ENCODE results near the gene UTS2.

The UTS2 gene

DNA sequence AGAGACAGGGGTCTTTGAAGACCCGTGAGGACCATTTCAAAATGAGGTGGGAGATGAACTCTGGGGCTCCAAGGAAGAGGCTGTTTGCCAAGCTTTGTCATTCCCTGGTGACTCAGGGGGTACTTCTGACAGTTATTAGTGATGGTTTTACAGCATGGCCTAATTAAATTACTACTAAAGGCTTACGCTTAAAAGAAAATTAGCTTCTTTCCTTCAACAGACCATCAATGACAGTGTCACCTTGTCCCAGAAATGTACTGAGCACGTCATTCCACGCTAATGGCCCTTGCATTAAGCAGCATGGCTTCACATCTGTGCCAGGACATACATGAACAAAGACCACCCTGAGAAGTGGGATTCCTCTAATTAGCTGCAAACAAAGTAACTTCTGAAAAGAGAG lies 5.1 kb upstream of the UTS2 start:
- Histone ChIP-seq H3K9me3 (ENCODE audit: low read depth, low read length) (no peaks in the 10 kb centered on the region), H3K36me3 (ENCODE audit: insufficient read depth, low read length) (no peaks in the 10 kb centered on the region), H3K4me3 (no peak overlapping the region), H3K27ac (no peak overlapping the region), H3K9ac (ENCODE audit: insufficient read length) (no peak overlapping the region)
- no peak; the same call in 1 of the 2 replicates for TF ChIP-seq POLR2AphosphoS5 (IDR thresholded peaks at IDR 0.05; ENCODE audit: borderline replicate concordance, low read depth, low read length)
- no peak for TF ChIP-seq EZH2 (IDR thresholded peaks at IDR 0.05)
- no peak for TF ChIP-seq FOXP2 (optimal IDR thresholded peaks at IDR 0.05; ENCODE audit: control extremely low read depth, extremely low read length, insufficient read depth)
- DNase-seq (ENCODE audit: low read depth, low spot score) = peak; percentile 28

DNA sequence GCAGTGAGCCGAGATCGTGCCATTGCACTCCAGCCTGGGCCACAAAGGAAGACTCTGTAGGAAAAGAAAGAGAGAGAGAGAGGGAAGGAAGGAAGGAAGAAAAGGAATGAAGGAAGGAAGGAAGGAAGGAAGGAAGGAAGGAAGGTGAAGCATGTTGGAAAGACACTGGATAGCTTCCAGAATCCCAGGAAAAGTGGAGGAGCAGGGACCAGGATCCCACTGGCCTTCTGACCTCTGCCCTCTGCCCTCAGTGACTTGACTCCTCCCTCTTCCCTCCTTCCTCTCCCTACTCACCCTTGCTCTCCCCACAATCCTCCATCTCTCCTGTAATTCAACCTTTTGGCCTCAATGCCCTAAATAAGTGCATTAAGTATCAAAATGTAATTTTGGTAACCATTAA lies 4.1 kb upstream of the UTS2 start:
- DNase-seq (ENCODE audit: low read depth, low spot score) = peak; percentile 60
- Histone ChIP-seq H3K9me3 (ENCODE audit: low read depth, low read length) (no peaks in the 10 kb centered on the region), H3K36me3 (ENCODE audit: insufficient read depth, low read length) (no peaks in the 10 kb centered on the region), H3K4me3 (no peak overlapping the region), H3K27ac (no peak overlapping the region), H3K9ac (ENCODE audit: insufficient read length) (no peak overlapping the region)
- no peak for TF ChIP-seq FOXP2 (optimal IDR thresholded peaks at IDR 0.05; ENCODE audit: control extremely low read depth, extremely low read length, insufficient read depth)
- peak; percentile 27; the same call in 1 of the 2 replicates for TF ChIP-seq POLR2AphosphoS5 (IDR thresholded peaks at IDR 0.05; ENCODE audit: borderline replicate concordance, low read depth, low read length)

DNA sequence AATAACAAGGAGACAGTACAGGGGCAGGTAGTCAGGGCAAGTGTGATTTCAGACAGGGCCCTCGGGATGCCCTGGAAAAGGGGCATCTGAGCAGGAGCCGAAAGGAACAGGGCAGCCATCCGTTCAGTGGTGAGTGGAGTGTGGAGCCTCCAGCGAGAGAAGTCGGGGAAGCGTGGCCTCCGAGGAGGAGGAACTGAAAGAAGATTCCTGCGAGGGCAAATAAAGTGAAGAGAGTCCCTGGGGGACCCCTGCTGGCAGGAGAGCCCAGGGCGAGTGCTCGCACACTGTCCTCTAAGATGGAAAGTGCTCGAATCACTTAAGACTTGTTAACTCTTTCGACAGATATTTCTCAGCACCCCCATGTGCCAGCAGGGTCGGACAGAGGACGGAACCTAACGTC lies 3.5 kb upstream of the UTS2 start:
- H3K27ac ChIP-seq = peak overlapping the region; percentile 75
- no peaks in the 10 kb centered on the region for H3K36me3 ChIP-seq (ENCODE audit: insufficient read depth, low read length)
- H3K9me3 ChIP-seq (ENCODE audit: low read depth, low read length) = no peaks in the 10 kb centered on the region
- TF ChIP-seq POLR2AphosphoS5 (IDR thresholded peaks at IDR 0.05; ENCODE audit: borderline replicate concordance, low read depth, low read length) (no peak), EZH2 (IDR thresholded peaks at IDR 0.05) (no peak), FOXP2 (optimal IDR thresholded peaks at IDR 0.05; ENCODE audit: control extremely low read depth, extremely low read length, insufficient read depth) (no peak)
- DNase-seq (ENCODE audit: low read depth, low spot score) = peak; percentile 24
- peak overlapping the region; percentile 25 for H3K9ac ChIP-seq (ENCODE audit: insufficient read length)
- H3K4me3 ChIP-seq = peak overlapping the region; percentile 56

DNA sequence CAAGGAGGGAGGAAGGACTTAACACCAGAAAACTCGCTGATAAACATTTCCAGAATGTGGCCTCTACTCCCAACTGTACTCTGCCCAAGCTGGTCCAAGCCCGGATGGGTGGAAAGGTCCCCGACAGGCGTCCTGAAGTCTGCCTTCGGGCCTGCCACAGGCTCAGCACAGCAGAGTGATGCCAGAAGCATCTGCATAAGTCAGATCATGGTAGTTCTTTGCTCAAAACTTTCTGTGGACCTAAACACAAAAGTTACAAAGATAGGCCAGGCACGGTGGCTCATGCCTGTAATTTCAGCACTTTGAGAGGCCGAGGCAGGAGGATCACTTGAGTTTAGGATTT lies 790 bp upstream of the UTS2 start:
- H3K27ac ChIP-seq = peak overlapping the region; percentile 8; the same call in 1 of the 2 replicates
- H3K9ac ChIP-seq (ENCODE audit: insufficient read length) = no peak overlapping the region
- DNase-seq (ENCODE audit: low read depth, low spot score) = no peak
- no peaks in the 10 kb centered on the region for H3K36me3 ChIP-seq (ENCODE audit: insufficient read depth, low read length)
- no peak overlapping the region for H3K4me3 ChIP-seq
- no peaks in the 10 kb centered on the region for H3K9me3 ChIP-seq (ENCODE audit: low read depth, low read length)
- TF ChIP-seq POLR2AphosphoS5 (IDR thresholded peaks at IDR 0.05; ENCODE audit: borderline replicate concordance, low read depth, low read length) (no peak), EZH2 (IDR thresholded peaks at IDR 0.05) (no peak), FOXP2 (optimal IDR thresholded peaks at IDR 0.05; ENCODE audit: control extremely low read depth, extremely low read length, insufficient read depth) (no peak)

DNA sequence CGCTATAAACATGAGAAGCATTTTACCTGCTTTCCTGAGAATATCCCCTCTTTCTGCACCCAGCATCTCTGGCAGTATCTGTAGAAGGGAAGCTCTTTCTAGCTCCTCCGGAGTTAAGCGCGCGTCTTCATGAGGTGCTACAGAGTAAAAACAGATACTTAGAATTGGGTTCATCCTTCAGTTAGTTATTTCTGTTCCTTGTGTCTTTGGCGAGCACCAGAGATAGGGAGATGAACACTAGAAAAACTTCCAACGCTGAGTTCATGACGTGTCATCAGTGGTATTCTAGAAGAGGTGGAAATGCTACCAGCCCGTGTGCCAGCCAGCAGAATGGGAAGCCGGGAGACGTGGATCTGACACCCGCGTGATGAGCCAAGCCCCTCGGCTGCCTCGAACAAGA lies 2.1 kb downstream of the UTS2 start:
- no peak for TF ChIP-seq FOXP2 (optimal IDR thresholded peaks at IDR 0.05; ENCODE audit: control extremely low read depth, extremely low read length, insufficient read depth)
- no peak for TF ChIP-seq POLR2AphosphoS5 (IDR thresholded peaks at IDR 0.05; ENCODE audit: borderline replicate concordance, low read depth, low read length)
- no peak for TF ChIP-seq EZH2 (IDR thresholded peaks at IDR 0.05)
- Histone ChIP-seq H3K36me3 (ENCODE audit: insufficient read depth, low read length) (no peaks in the 10 kb centered on the region), H3K9me3 (ENCODE audit: low read depth, low read length) (no peaks in the 10 kb centered on the region), H3K9ac (ENCODE audit: insufficient read length) (no peak overlapping the region), H3K4me3 (no peak overlapping the region), H3K27ac (no peak overlapping the region)
- DNase-seq (ENCODE audit: low read depth, low spot score) = no peak

DNA sequence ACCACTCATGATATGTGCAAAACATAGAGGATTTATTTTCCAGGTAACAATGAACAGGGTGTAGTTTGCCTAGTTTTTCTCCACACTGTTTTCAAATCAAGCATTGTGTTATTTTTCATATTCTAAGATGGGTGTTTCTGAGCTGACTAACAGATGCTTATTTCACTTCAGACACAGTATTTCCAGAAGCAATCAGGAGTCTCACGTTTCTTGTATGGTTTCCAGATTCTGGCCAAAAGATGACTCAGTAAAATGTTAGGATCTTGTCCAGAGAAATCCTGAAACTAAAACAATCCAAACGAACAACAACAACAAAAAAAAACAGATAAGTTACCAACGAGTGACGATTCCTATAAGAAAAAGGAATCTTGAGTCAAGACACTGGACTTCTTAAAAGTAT lies 5.3 kb downstream of the UTS2 start:
- DNase-seq (ENCODE audit: low read depth, low spot score) = no peak

DNA sequence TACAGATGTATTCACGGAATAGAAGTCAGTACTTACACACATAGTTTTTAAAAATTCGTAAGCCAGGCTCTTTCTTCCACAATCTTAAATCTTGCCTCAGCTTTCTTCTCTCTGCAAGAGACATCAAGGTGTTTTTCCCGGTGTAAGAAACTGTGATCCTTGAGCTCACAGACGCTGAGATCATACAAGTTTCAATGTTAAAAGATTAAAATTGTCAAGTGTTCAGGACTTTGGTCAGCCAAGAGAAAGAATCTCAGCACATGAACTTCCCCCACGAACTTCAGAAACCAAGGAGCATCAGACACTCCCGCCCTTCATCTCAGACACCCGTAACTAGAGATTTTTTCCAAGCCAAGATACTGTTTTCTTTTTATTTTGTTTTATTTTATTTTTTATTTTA lies 6.2 kb downstream of the UTS2 start:
- no peak overlapping the region for H3K4me3 ChIP-seq
- TF ChIP-seq FOXP2 (optimal IDR thresholded peaks at IDR 0.05; ENCODE audit: control extremely low read depth, extremely low read length, insufficient read depth) = no peak
- TF ChIP-seq POLR2AphosphoS5 (IDR thresholded peaks at IDR 0.05; ENCODE audit: borderline replicate concordance, low read depth, low read length) = no peak
- no peak for TF ChIP-seq EZH2 (IDR thresholded peaks at IDR 0.05)
- H3K36me3 ChIP-seq (ENCODE audit: insufficient read depth, low read length) = no peaks in the 10 kb centered on the region
- H3K9me3 ChIP-seq (ENCODE audit: low read depth, low read length) = no peaks in the 10 kb centered on the region
- no peak for DNase-seq (ENCODE audit: low read depth, low spot score)
- no peak overlapping the region for H3K9ac ChIP-seq (ENCODE audit: insufficient read length)
- no peak overlapping the region for H3K27ac ChIP-seq

More for the DNA sequence above, 5.3 kb downstream of the UTS2 start:
- no peaks in the 10 kb centered on the region for H3K36me3 ChIP-seq (ENCODE audit: insufficient read depth, low read length)
- no peaks in the 10 kb centered on the region for H3K9me3 ChIP-seq (ENCODE audit: low read depth, low read length)
- TF ChIP-seq POLR2AphosphoS5 (IDR thresholded peaks at IDR 0.05; ENCODE audit: borderline replicate concordance, low read depth, low read length) (no peak), EZH2 (IDR thresholded peaks at IDR 0.05) (no peak), FOXP2 (optimal IDR thresholded peaks at IDR 0.05; ENCODE audit: control extremely low read depth, extremely low read length, insufficient read depth) (no peak)
- H3K9ac ChIP-seq (ENCODE audit: insufficient read length) = no peak overlapping the region
- H3K27ac ChIP-seq = no peak overlapping the region
- no peak overlapping the region for H3K4me3 ChIP-seq

DNA sequence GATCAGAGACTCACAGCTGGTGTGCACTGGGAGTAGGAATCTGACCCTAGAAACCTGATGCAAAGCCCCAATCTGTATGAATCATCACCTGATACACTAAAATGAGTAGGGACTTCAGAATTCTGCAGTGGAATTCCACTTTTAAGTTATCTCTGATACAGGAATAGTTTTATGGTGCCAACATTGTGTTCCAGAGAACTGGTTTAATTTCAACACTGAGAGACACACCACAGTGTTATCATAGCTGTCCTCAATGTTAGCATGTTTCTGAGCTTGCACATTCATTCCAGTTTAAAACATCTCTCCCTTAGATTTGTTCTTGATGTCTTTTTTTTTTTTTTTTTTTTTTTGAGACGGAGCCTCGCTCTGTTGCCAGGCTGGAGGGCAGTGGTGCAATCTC lies 7.1 kb downstream of the UTS2 start:
- DNase-seq (ENCODE audit: low read depth, low spot score) = no peak
- Histone ChIP-seq H3K9ac (ENCODE audit: insufficient read length) (no peak overlapping the region), H3K9me3 (ENCODE audit: low read depth, low read length) (no peaks in the 10 kb centered on the region), H3K36me3 (ENCODE audit: insufficient read depth, low read length) (no peaks in the 10 kb centered on the region), H3K27ac (no peak overlapping the region), H3K4me3 (no peak overlapping the region)
- TF ChIP-seq EZH2 (IDR thresholded peaks at IDR 0.05) = no peak
- TF ChIP-seq POLR2AphosphoS5 (IDR thresholded peaks at IDR 0.05; ENCODE audit: borderline replicate concordance, low read depth, low read length) = no peak
- no peak for TF ChIP-seq FOXP2 (optimal IDR thresholded peaks at IDR 0.05; ENCODE audit: control extremely low read depth, extremely low read length, insufficient read depth)

DNA sequence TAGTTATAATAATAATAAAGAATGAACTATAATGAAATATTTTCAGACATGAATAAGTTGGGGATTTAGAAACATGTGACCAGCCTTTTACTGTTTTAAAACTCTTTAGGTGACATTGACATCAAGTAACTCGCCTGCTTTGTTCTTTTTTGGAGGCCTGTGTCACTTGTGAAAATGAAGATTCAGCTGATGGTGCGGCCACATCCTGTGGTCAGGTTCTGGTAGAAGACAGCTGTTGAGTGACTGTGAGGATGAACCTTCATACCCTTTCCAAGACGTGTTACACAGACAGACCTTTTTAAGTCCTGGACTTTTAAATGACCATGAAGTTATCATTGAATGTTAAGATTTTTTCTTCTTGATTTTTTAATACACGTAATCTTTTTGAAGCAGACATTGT lies 10.3 kb downstream of the UTS2 start:
- TF ChIP-seq POLR2AphosphoS5 (IDR thresholded peaks at IDR 0.05; ENCODE audit: borderline replicate concordance, low read depth, low read length) (no peak), EZH2 (IDR thresholded peaks at IDR 0.05) (no peak), FOXP2 (optimal IDR thresholded peaks at IDR 0.05; ENCODE audit: control extremely low read depth, extremely low read length, insufficient read depth) (no peak)
- no peaks in the 10 kb centered on the region for H3K9me3 ChIP-seq (ENCODE audit: low read depth, low read length)
- H3K27ac ChIP-seq = no peak overlapping the region
- H3K4me3 ChIP-seq = no peak overlapping the region
- no peak overlapping the region for H3K9ac ChIP-seq (ENCODE audit: insufficient read length)
- H3K36me3 ChIP-seq (ENCODE audit: insufficient read depth, low read length) = peaks cover 3% of the 10 kb centered on the region; the same call in 1 of the 2 replicates
- no peak for DNase-seq (ENCODE audit: low read depth, low spot score)
